AG09319 (cell line): ENCODE measurements around the gene NCAPH2.

Experiments used
- DNase-seq: peaks from one replicate; pipeline ENCODE4 v3.0.0-alpha.2; 2010; ENCODE audit warnings: low read depth; ENCODE audit errors: extremely low read depth
- CTCF ChIP-seq: IDR thresholded peaks from 2 replicates; pipeline ENCODE4 v1.5.1; 2011; ENCODE audit warnings: low read depth, mild to moderate bottlenecking, inconsistent platforms, low read length, moderate library complexity

NCAPH2 gene

DNA sequence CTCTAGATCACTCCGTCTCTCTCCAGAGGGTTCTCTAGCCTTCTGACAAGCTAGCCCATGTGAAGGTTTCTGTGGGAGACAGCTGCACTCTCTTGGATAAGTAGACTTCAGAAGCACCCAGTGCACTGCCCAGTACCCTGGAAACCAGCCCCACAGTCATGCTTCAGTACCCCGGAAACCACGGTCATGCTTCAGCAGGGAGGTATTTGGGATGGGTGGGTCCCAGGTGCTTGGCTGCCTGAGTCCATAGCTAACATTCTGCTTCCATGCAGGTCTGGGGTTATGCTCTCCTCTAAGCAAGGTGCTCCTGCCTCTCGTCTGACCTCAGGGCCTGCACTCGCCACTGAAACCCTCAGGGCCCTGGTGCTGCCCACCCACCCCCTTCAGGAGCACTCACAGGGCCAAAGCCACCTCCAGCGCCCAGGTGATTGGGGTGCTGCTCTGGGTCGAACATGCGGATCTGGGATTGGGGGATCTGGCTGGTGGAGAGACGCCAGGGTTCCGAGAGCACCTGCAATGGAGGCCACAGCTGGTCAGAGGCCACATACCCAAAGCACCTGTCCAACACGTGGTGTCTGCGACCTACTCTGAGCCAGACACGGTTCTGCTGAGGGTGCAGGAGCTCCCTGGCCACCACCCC lies 62.0 kb downstream of the NCAPH2 start:
- DNase-seq, result no peak
- TF ChIP-seq CTCF, result no peak

GRCh38 chr22:50570861-50571260 lies 62.8 kb downstream of the NCAPH2 start:
- TF ChIP-seq CTCF, result no peak
- no peak for DNase-seq

DNA sequence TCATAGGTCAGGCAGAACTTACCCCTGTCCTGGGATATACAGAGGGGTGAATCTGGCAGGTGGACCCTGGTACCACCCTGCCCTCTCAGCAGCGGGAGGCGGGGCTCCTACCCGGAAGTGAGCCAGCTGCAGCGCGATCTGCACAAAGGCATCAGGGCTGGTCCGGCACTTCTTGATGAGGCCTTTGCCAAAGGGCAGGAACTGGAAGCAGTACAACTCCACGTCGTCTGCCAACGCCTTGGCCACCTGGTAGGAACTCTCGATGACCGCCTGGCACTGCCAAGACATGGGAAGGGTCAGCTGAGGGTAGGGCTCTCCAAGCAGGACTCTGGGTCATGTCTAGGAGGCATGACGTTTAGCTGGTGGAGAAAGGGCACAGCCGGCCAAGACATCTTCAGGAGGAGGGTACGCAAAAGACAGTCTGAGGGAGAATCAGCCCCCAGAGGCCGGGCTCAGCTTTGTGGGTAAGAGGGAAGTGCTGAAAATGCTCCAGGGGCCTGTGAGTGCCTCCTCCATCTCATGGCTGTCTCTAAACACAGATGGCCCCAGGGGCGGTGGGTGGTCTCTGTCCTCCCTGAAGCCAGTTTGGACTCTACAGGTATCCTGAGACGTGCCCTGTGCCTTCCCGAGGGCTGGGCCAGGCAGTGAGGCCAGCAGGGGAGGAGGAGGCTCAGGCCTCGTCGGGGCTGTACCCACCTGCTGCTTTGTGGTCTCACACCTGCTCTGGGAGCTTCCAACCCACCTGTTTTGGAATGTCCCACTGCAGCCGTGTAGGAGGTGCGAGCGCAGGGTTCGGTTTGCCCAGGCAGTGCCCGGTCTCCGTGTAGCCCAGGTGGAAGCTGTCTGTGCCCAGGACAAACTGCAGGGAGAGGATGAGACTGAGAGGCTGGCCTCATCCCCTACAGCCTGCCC lies 63.5 kb downstream of the NCAPH2 start:
- no peak for DNase-seq
- TF ChIP-seq CTCF, result no peak

GRCh38 chr22:50572965-50573364 lies 64.9 kb downstream of the NCAPH2 start:
- DNase-seq, result no peak
- TF ChIP-seq CTCF, result no peak

GRCh38 chr22:50573491-50574382 lies 65.7 kb downstream of the NCAPH2 start:
- no peak for TF ChIP-seq CTCF
- no peak for DNase-seq

GRCh38 chr22:50574383-50574755 lies 66.3 kb downstream of the NCAPH2 start:
- no peak for TF ChIP-seq CTCF
- DNase-seq, result no peak
